ELF-1 (cell line): Measurements from ENCODE around the gene EMC1.
"Not testable (repeated sequence)": the region's sequence is repeated elsewhere in the genome, so short reads cannot be mapped to it uniquely, and the experiment has no call there.

Experiments used
- DNase-seq: peaks from one replicate; pipeline ENCODE4 v3.0.0-alpha.2; 2016; ENCODE audit warnings: low read depth, low spot score

The EMC1 gene

GRCh38 chr1:19190468-19190867, 60.9 kb downstream of the EMC1 start:
- DNase-seq: no peak

- DNase-seq: no peak
Observed at GRCh38 chr1:19189270-19189669, 62.1 kb downstream of the EMC1 start.

GRCh38 chr1:19187852-19188251, 63.5 kb downstream of the EMC1 start:
- DNase-seq: no peak

GRCh38 chr1:19186001-19186400, 65.3 kb downstream of the EMC1 start:
- no peak for DNase-seq

GRCh38 chr1:19182223-19182622, 69.1 kb downstream of the EMC1 start:
- DNase-seq: no peak

- not testable (repeated sequence) for DNase-seq
Observed at GRCh38 chr1:19180265-19180657, 71.1 kb downstream of the EMC1 start.

- peak; percentile 4 for DNase-seq
Observed at GRCh38 chr1:19179597-19180264, 71.6 kb downstream of the EMC1 start.

- no peak for DNase-seq
Observed at GRCh38 chr1:19178734-19179398, 72.5 kb downstream of the EMC1 start.

GRCh38 chr1:19177811-19178210, 73.5 kb downstream of the EMC1 start:
- no peak for DNase-seq

- no peak for DNase-seq
Observed at GRCh38 chr1:19169642-19170041, 81.7 kb downstream of the EMC1 start.

GRCh38 chr1:19167140-19167539, 84.2 kb downstream of the EMC1 start:
- DNase-seq: no peak

GRCh38 chr1:19166066-19166465, 85.3 kb downstream of the EMC1 start:
- DNase-seq: no peak
